ENCODE measurements around the gene ALG8.
A peak's percentile ranks its signal among the peaks of the same experiment; 100 is the strongest.

The ALG8 gene

GRCh38 chr11:78161346-78161745, 21.9 kb upstream of the ALG8 start:
- DNase-seq (ENCODE audit: low read depth, low spot score): no peak
- no peak overlapping the region for H3K27ac ChIP-seq

DNA sequence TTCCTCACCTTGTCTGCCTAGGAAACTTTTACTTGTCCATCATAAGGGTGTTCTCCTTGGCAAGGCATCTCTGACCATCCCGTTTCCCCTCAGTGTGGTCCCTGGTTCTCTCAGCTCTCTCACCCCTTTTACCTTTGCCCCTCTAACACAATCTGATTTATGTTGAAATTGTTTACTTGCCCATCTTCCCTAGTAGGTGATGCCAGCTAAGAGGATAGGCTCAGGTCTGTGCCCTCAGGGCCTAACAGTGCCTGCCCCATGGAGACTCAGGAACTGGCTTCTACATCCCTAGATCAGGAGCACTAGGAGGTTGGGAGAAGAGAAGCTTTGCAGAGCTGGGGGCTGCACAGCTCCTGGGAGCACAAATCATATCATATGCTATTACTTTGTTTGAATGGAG, 21.1 kb upstream of the ALG8 start:
- no peak overlapping the region for H3K27ac ChIP-seq
- DNase-seq (ENCODE audit: low read depth, low spot score): no peak

- no peak overlapping the region for H3K27ac ChIP-seq
- DNase-seq (ENCODE audit: low read depth, low spot score): no peak
Measured at GRCh38 chr11:78158987-78159652, 19.7 kb upstream of the ALG8 start.

DNA sequence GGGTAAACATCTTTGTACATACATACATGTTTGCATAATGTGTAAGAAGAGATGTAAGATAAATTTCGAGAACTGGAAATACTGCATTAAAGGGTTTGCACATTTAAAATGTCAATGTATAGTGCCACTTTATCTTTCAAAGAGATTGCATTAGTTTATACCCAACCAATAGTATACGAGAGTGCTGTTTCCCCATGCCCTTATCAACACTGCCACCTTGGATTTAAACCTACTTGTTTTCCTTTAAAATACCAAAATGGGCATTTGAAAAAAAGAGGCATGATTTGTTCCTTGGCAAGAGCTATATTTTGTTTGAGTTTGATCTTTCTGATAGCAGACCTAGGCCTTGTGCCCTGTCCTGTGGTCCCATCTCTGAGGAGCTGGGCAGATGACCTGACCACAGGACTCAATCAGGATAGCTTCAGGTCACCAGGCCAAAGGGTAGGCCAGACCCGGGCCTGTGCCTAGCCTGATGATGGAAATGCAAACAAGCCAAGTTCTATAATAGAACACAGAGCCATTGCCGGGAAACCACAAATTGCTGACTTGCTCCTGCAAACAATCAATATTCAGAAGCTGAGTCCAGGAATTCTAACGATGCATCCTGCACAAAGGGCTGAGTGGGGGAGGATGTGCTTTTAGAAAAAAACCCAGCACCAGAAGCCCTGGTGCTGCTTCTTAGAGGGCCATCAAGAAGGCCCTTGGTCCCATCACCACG, 16.9 kb upstream of the ALG8 start:
- no peak for DNase-seq (ENCODE audit: low read depth, low spot score)
- no peak overlapping the region for H3K27ac ChIP-seq

DNA sequence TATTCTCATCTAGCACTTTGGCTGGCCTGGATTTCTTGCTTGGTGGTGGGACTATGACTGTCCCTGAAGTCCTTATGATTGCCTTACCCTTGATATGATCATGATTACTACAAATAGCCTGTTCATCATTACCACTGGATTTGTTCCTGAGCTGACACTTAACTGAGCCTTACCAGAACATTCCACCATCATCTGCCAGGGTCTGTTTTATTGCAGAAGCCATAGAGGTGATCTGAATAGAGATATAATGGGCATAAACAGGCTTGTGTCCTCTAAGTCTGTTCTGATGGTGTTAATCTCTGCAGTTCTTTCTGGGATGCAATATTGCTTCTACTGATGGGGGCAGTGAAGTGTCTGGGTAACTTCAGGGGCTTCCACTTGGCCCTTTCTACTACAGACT, 12.4 kb upstream of the ALG8 start:
- DNase-seq (ENCODE audit: low read depth, low spot score): no peak
- H3K27ac ChIP-seq: no peak overlapping the region

GRCh38 chr11:78150754-78151153, 11.3 kb upstream of the ALG8 start:
- DNase-seq (ENCODE audit: low read depth, low spot score): no peak
- no peak overlapping the region for H3K27ac ChIP-seq

GRCh38 chr11:78150346-78150745, 10.9 kb upstream of the ALG8 start:
- no peak overlapping the region for H3K27ac ChIP-seq
- no peak for DNase-seq (ENCODE audit: low read depth, low spot score)

- peak; percentile 66 for DNase-seq (ENCODE audit: low read depth, low spot score)
- H3K27ac ChIP-seq: peak overlapping the region; percentile 21
Measured at GRCh38 chr11:78149646-78150045, 10.2 kb upstream of the ALG8 start.

DNA sequence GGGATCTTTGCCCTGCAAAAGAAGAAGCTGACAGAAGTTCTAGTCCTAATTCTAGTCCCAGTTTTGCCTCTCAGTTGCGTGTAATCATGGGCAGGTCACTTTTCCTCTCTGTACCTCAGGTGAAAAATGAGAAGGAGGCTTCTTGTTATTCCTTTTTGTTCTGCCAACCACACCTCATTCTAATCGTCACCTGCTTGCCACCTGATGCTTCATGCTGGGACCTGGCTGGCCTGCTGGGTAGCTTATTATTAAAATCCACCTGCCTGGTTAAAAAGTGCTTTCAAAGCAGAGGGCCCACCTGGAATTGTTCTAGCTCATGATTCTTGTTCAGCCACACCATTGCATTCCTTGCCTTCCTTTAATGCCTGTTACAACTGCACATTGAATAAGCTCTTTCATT, 8.4 kb upstream of the ALG8 start:
- no peak overlapping the region for H3K27ac ChIP-seq
- DNase-seq (ENCODE audit: low read depth, low spot score): no peak

DNA sequence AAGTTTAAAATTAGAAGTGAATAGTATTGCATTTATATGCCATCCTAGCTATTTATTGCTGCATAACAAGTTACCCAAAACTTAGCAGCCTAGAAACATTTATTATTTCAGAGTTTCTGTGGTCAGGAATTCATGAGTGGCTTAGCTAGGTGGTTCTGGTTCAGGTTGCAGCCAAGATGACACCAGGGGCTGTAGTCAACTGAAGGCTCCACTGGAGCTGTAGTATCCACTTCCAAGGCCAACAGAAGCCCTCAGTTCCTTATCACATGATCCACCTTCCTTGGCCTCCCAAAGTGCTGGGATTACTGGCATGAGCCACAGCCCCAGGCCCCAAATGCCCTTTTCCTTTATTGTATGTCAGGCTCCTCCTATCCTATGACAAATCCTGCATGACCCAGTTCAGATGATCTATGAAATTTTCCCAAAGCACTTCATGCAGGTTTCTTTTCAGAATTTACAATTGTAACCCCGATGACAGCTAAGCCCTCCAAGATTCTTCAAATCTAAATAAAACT, 6.1 kb upstream of the ALG8 start:
- H3K27ac ChIP-seq: no peak overlapping the region
- no peak for DNase-seq (ENCODE audit: low read depth, low spot score)

GRCh38 chr11:78140392-78141077, 1.1 kb upstream of the ALG8 start:
- DNase-seq (ENCODE audit: low read depth, low spot score): no peak
- H3K27ac ChIP-seq: no peak overlapping the region

- peak overlapping the region; percentile 69 for H3K27ac ChIP-seq
- DNase-seq (ENCODE audit: low read depth, low spot score): no peak
Measured at GRCh38 chr11:78138694-78139421, 568 bp downstream of the ALG8 start.

GRCh38 chr11:78138291-78138690, 1.1 kb downstream of the ALG8 start:
- DNase-seq (ENCODE audit: low read depth, low spot score): no peak
- H3K27ac ChIP-seq: peak overlapping the region; percentile 69

DNA sequence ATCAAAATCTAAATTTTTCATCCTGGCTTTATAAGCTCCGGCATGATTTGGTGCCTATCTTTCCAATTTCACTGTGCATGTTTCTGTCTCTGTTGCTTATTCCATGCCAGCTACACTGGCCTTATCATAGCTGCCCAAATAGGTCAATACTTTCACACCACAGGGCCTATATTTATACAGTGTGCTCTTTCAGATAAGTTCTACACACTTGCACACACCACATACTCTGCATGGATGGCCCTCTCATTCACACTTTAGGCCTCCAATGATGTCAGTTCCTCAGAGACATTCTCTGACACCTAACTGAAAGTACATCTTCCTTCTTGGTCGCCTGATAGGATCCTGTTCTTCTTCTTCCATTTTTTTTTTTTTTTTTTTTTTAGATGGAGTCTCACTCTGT, 7.0 kb downstream of the ALG8 start:
- no peak for DNase-seq (ENCODE audit: low read depth, low spot score)

GRCh38 chr11:78131956-78132355, 7.5 kb downstream of the ALG8 start:
- DNase-seq (ENCODE audit: low read depth, low spot score): peak; percentile 64
- H3K27ac ChIP-seq: peak overlapping the region; percentile 49

More for the DNA sequence above, 7.0 kb downstream of the ALG8 start:
- H3K27ac ChIP-seq: peak overlapping the region; percentile 49

GRCh38 chr11:78127403-78127802, 12.0 kb downstream of the ALG8 start:
- no peak for DNase-seq (ENCODE audit: low read depth, low spot score)
- H3K27ac ChIP-seq: no peak overlapping the region

DNA sequence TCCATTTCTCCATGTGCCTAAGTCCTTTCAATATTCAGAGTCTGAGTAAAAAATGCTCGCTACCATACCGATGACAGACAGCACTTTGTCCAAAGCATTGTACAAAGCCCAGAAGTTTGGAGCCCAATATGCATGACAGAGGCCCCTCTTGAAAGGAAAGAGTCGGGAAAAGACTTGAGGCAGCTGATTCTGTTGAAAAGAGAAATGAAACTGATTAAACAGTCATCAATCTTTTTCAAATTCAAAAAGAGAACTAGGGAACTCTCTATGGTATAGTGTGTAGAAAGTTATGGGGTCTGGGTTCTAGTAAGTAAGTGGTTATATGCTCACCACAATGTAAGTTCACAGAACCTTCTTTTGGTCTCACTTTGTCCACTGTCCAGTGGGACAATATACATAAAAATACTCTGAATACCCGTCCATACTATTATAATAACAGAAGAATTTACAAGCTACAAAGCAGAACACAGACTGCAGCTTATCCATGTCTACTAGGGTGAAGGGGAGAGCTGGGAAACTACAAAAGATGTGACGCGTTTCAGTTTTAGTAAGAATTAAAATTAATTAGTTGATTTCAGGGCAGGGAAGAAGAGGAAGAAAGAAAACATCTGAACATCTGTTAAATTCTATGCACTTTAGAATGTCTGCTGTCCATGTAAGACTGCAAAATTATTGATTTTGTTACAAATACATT, 26.7 kb downstream of the ALG8 start:
- H3K27ac ChIP-seq: no peak overlapping the region
- no peak for DNase-seq (ENCODE audit: low read depth, low spot score)

DNA sequence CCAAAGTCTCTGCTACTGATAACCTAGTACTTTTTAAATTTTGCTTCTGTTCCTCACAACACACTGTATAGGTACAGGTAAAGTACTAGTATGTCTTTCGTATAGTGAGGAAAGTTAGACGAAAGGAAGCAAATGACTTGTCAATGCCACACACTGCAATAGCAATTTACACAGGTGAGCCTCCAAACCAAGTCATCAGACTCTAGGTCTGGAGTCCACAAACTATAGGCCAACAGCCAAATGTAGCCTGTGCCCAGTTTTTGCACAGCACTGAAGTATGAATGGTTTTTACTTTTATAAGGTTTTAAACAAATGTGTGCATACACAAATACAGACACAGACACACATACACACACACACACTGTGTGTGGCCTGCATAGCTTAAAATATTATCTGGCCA, 28.1 kb downstream of the ALG8 start:
- DNase-seq (ENCODE audit: low read depth, low spot score): no peak
- peak overlapping the region; percentile 53 for H3K27ac ChIP-seq

DNA sequence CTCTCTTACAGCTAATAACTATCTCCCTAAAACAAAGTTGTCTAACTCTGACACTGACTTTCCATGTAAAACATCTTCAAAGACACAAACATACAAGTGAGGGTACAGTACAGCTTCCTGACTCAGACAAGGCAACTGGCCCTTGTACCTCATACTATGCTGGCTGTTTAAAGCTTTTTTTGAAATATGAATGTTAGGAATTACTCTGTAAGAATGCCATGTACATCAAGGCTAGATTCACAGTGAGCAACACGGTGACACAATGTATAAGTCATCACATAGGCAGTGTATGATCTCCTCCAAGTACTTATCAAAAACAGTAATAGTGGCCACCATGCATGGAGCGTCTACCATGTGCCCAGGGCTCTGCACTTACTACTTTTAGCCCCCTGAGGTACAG, 28.6 kb downstream of the ALG8 start:
- H3K27ac ChIP-seq: peak overlapping the region; percentile 53
- no peak for DNase-seq (ENCODE audit: low read depth, low spot score)

- H3K27ac ChIP-seq: peak overlapping the region; percentile 53
- DNase-seq (ENCODE audit: low read depth, low spot score): peak; percentile 33
Measured at GRCh38 chr11:78110351-78110750, 29.1 kb downstream of the ALG8 start.
